Measurements from ENCODE around the gene IQCH.

The IQCH gene

GRCh38 chr15:67319961-67320360 lies 65.4 kb downstream of the IQCH start:
- TF ChIP-seq EZH2phosphoT487 (IDR thresholded peaks at IDR 0.05; ENCODE audit: borderline replicate concordance, low read length) (no peak), CTCF (IDR thresholded peaks at IDR 0.05; ENCODE audit: low read depth, low read length, poor library complexity, severe bottlenecking) (no peak)

GRCh38 chr15:67321352-67321751 lies 66.8 kb downstream of the IQCH start:
- Histone ChIP-seq H3K36me3 (ENCODE audit: control insufficient read depth, low read length) (no peaks in the 10 kb centered on the region), H3K9me2 (replicated peaks; ENCODE audit: control insufficient read depth, low read length) (no peaks in the 10 kb centered on the region), H3K79me2 (ENCODE audit: control insufficient read depth, low read length) (no peaks in the 10 kb centered on the region), H3K27me3 (ENCODE audit: control insufficient read depth, low read length) (no peaks in the 10 kb centered on the region), H4K20me1 (ENCODE audit: control insufficient read depth, insufficient read depth, low read depth, low read length) (no peaks in the 10 kb centered on the region), H3K4me3 (ENCODE audit: low read length) (no peak overlapping the region), H3K4me1 (ENCODE audit: control insufficient read depth, low read length) (no peaks in the 10 kb centered on the region), H3K4me2 (ENCODE audit: low read length) (no peak overlapping the region), H3F3A (ENCODE audit: control insufficient read depth, insufficient read depth) (no peaks in the 10 kb centered on the region), H3K27ac (ENCODE audit: low read depth, low read length) (no peak overlapping the region), H3K9me3 (ENCODE audit: control insufficient read depth, insufficient read depth, low read length) (no peaks in the 10 kb centered on the region)
- TF ChIP-seq EZH2phosphoT487 (IDR thresholded peaks at IDR 0.05; ENCODE audit: borderline replicate concordance, low read length): no peak
- no peak for TF ChIP-seq CTCF (IDR thresholded peaks at IDR 0.05; ENCODE audit: low read depth, low read length, poor library complexity, severe bottlenecking)

More at GRCh38 chr15:67319961-67320360, 65.4 kb downstream of the IQCH start:
- Histone ChIP-seq H3K4me3 (ENCODE audit: low read length) (no peak overlapping the region), H3F3A (ENCODE audit: control insufficient read depth, insufficient read depth) (no peaks in the 10 kb centered on the region), H3K4me2 (ENCODE audit: low read length) (no peak overlapping the region), H3K27ac (ENCODE audit: low read depth, low read length) (no peak overlapping the region), H3K79me2 (ENCODE audit: control insufficient read depth, low read length) (no peaks in the 10 kb centered on the region), H3K4me1 (ENCODE audit: control insufficient read depth, low read length) (no peaks in the 10 kb centered on the region), H3K36me3 (ENCODE audit: control insufficient read depth, low read length) (no peaks in the 10 kb centered on the region), H3K9me3 (ENCODE audit: control insufficient read depth, insufficient read depth, low read length) (no peaks in the 10 kb centered on the region), H4K20me1 (ENCODE audit: control insufficient read depth, insufficient read depth, low read depth, low read length) (no peaks in the 10 kb centered on the region), H3K9me2 (replicated peaks; ENCODE audit: control insufficient read depth, low read length) (no peaks in the 10 kb centered on the region), H3K27me3 (ENCODE audit: control insufficient read depth, low read length) (no peaks in the 10 kb centered on the region)

- Histone ChIP-seq H3K27me3 (ENCODE audit: control insufficient read depth, low read length) (no peaks in the 10 kb centered on the region), H3K9me2 (replicated peaks; ENCODE audit: control insufficient read depth, low read length) (no peaks in the 10 kb centered on the region), H3K4me1 (ENCODE audit: control insufficient read depth, low read length) (no peaks in the 10 kb centered on the region), H3F3A (ENCODE audit: control insufficient read depth, insufficient read depth) (no peaks in the 10 kb centered on the region), H3K27ac (ENCODE audit: low read depth, low read length) (no peak overlapping the region), H4K20me1 (ENCODE audit: control insufficient read depth, insufficient read depth, low read depth, low read length) (no peaks in the 10 kb centered on the region), H3K4me2 (ENCODE audit: low read length) (no peak overlapping the region), H3K4me3 (ENCODE audit: low read length) (no peak overlapping the region), H3K79me2 (ENCODE audit: control insufficient read depth, low read length) (no peaks in the 10 kb centered on the region), H3K36me3 (ENCODE audit: control insufficient read depth, low read length) (no peaks in the 10 kb centered on the region), H3K9me3 (ENCODE audit: control insufficient read depth, insufficient read depth, low read length) (no peaks in the 10 kb centered on the region)
- TF ChIP-seq CTCF (IDR thresholded peaks at IDR 0.05; ENCODE audit: low read depth, low read length, poor library complexity, severe bottlenecking) (no peak), EZH2phosphoT487 (IDR thresholded peaks at IDR 0.05; ENCODE audit: borderline replicate concordance, low read length) (no peak)
Observed at GRCh38 chr15:67322481-67322880, 67.9 kb downstream of the IQCH start.

GRCh38 chr15:67327312-67327711 lies 72.7 kb downstream of the IQCH start:
- H3K9me3 ChIP-seq (ENCODE audit: control insufficient read depth, insufficient read depth, low read length): no peaks in the 10 kb centered on the region
- no peaks in the 10 kb centered on the region for H4K20me1 ChIP-seq (ENCODE audit: control insufficient read depth, insufficient read depth, low read depth, low read length)
- H3F3A ChIP-seq (ENCODE audit: control insufficient read depth, insufficient read depth): no peaks in the 10 kb centered on the region
- no peaks in the 10 kb centered on the region for H3K9me2 ChIP-seq (replicated peaks; ENCODE audit: control insufficient read depth, low read length)
- H3K36me3 ChIP-seq (ENCODE audit: control insufficient read depth, low read length): no peaks in the 10 kb centered on the region
- TF ChIP-seq EZH2phosphoT487 (IDR thresholded peaks at IDR 0.05; ENCODE audit: borderline replicate concordance, low read length) (no peak), CTCF (IDR thresholded peaks at IDR 0.05; ENCODE audit: low read depth, low read length, poor library complexity, severe bottlenecking) (no peak)
- H3K4me3 ChIP-seq (ENCODE audit: low read length): no peak overlapping the region
- H3K79me2 ChIP-seq (ENCODE audit: control insufficient read depth, low read length): no peaks in the 10 kb centered on the region
- no peaks in the 10 kb centered on the region for H3K4me1 ChIP-seq (ENCODE audit: control insufficient read depth, low read length)
- H3K27ac ChIP-seq (ENCODE audit: low read depth, low read length): no peak overlapping the region
- no peak overlapping the region for H3K4me2 ChIP-seq (ENCODE audit: low read length)
- H3K27me3 ChIP-seq (ENCODE audit: control insufficient read depth, low read length): no peaks in the 10 kb centered on the region

Measured in DOHH2 (cell line).